ENCODE results near the gene SRSF10. TPM values are rescaled to one million over a fixed set of nuclear protein-coding genes. Genes with fewer than 3 reads are reported as not detected.
A peak's percentile ranks its signal among the peaks of the same experiment; 100 is the strongest.

The SRSF10 gene
- total and polyA plus RNA-seq, 9 of the 15 experiments (the other 6 are each of a cell fraction or from before 2014, with no cell fraction given): 154 to 264 (median 205) TPM

DNA sequence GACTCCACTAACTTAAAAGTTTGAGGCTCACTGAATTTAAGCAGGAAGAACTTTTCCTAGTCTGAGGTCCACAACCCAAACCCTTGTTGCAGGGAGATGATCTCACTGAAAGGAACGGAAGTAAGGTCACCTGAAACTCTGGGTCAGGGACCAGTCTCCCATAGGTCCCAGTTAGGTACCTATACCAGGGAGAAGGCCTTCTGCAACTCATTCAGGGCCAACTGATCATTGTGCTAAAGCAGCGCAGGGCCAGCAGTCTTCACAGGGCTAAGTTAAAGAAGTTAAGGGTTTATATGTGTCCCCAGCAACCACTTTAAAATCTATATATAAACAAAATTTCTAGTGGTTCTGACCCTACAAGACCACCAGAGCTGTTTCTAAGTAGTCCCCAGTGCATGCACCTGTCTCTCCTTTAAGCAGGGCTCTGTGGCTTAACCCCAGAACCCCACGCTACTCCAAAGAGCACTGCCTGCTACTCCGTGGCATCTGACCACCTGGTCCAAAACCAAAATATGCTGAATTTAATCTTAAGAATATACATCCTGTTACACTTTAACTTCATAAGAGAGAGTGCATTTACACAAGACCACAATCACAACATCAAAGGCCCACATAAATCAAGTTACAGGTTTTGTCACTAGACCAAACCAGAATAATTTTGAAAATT is 2.8 kb downstream of the SRSF10 start:
- Histone ChIP-seq H3K9me1 (ENCODE audit: control insufficient read depth, insufficient read depth, low read length) (no peaks in the 10 kb centered on the region), H2AFZ (ENCODE audit: low read depth, low read length) (no peak overlapping the region), H3K27ac (ENCODE audit: extremely low read depth, low read depth, low read length) (peak overlapping the region; percentile 2; the same call in 2 of the 3 replicates), H3K27me3 (ENCODE audit: control insufficient read depth in 2 of 2, insufficient read depth in 2 of 2, low read length in 2 of 2) (no peaks in the 10 kb centered on the region), H3K4me2 (ENCODE audit: insufficient read depth, low read length) (no peak overlapping the region), H3K4me3 (no peak overlapping the region), H3K4me1 (replicated peaks in 1 of 2; ENCODE audit: control insufficient read depth in 2 of 2, insufficient read depth in 2 of 2, low read length in 2 of 2) (peaks cover 12 to 20% of the 10 kb centered on the region in 2 experiments), H3K9me3 (replicated peaks; ENCODE audit: control insufficient read depth, insufficient read depth, low read depth, low read length) (no peaks in the 10 kb centered on the region), H3K79me2 (ENCODE audit: control insufficient read depth, insufficient read depth, low read length) (peaks cover 79% of the 10 kb centered on the region), H4K20me1 (replicated peaks; ENCODE audit: control insufficient read depth, insufficient read depth, low read length) (peaks cover 34% of the 10 kb centered on the region), H3K36me3 (ENCODE audit: control insufficient read depth, insufficient read depth, low read length) (peaks cover 70% of the 10 kb centered on the region), H3K9ac (ENCODE audit: insufficient read depth in 1 of 2, low read depth in 2 of 2, low read length in 2 of 2) (peak overlapping the region; percentile 38 to 99; a peak in 2 of 4 replicates)
- intact Hi-C loops (cut with micrococcal nuclease) (no loop called here), in situ Hi-C loops (cut with MboI) (no loop called here)
- no TSS peak for BruUV-seq (replicated peaks)
- FAIRE-seq: no peak
- WGBS (ENCODE audit: insufficient coverage, low coverage, missing lambda C conversion rate): 80% methylated on average over 4 of the region's 4 CpGs
- peak in 1 of 4 experiments; percentile 2 for DNase-seq (ENCODE audit: extremely low read depth in 1 of 4, low spot score in 3 of 4)
- ChIA-PET POLR2A (interaction anchor here (0.5 to 7.0 kb wide), 4 partner anchors 10 to 555 kb away, joined by 3 to 82 read pairs (median 16); partner anchors contain the start of gene PNRC2), CTCF (ENCODE audit: low intra/inter-chr PET ratio) (no interaction called here)
- no peak for ATAC-seq
- TF ChIP-seq, protein P1, sequence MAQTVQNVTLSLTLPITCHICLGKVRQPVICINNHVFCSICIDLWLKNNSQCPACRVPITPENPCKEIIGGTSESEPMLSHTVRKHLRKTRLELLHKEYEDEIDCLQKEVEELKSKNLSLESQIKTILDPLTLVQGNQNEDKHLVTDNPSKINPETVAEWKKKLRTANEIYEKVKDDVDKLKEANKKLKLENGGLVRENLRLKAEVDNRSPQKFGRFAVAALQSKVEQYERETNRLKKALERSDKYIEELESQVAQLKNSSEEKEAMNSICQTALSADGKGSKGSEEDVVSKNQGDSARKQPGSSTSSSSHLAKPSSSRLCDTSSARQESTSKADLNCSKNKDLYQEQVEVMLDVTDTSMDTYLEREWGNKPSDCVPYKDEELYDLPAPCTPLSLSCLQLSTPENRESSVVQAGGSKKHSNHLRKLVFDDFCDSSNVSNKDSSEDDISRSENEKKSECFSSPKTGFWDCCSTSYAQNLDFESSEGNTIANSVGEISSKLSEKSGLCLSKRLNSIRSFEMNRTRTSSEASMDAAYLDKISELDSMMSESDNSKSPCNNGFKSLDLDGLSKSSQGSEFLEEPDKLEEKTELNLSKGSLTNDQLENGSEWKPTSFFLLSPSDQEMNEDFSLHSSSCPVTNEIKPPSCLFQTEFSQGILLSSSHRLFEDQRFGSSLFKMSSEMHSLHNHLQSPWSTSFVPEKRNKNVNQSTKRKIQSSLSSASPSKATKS (CRISPR knock-in tag; IDR thresholded peaks at IDR 0.05): no peak
- no peak for TF ChIP-seq KDM4B (IDR thresholded peaks at IDR 0.05; ENCODE audit: borderline replicate concordance in 2 of 2, low read depth in 1 of 2)
- no peak for TF ChIP-seq MBD2 (IDR thresholded peaks at IDR 0.05; ENCODE audit: borderline replicate concordance, low read depth)
- TF ChIP-seq POLR3A (IDR thresholded peaks at IDR 0.05; ENCODE audit: borderline replicate concordance, extremely low read depth, insufficient read depth, insufficient read length): no peak
- TF ChIP-seq, protein P2, sequence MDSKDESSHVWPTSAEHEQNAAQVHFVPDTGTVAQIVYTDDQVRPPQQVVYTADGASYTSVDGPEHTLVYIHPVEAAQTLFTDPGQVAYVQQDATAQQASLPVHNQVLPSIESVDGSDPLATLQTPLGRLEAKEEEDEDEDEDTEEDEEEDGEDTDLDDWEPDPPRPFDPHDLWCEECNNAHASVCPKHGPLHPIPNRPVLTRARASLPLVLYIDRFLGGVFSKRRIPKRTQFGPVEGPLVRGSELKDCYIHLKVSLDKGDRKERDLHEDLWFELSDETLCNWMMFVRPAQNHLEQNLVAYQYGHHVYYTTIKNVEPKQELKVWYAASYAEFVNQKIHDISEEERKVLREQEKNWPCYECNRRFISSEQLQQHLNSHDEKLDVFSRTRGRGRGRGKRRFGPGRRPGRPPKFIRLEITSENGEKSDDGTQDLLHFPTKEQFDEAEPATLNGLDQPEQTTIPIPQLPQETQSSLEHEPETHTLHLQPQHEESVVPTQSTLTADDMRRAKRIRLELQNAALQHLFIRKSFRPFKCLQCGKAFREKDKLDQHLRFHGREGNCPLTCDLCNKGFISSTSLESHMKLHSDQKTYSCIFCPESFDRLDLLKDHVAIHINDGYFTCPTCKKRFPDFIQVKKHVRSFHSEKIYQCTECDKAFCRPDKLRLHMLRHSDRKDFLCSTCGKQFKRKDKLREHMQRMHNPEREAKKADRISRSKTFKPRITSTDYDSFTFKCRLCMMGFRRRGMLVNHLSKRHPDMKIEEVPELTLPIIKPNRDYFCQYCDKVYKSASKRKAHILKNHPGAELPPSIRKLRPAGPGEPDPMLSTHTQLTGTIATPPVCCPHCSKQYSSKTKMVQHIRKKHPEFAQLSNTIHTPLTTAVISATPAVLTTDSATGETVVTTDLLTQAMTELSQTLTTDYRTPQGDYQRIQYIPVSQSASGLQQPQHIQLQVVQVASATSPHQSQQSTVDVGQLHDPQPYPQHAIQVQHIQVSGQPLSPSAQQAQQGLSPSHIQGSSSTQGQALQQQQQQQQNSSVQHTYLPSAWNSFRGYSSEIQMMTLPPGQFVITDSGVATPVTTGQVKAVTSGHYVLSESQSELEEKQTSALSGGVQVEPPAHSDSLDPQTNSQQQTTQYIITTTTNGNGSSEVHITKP (IDR thresholded peaks at IDR 0.05; ENCODE audit: partially characterized antibody): no peak
- TF ChIP-seq, protein P3, sequence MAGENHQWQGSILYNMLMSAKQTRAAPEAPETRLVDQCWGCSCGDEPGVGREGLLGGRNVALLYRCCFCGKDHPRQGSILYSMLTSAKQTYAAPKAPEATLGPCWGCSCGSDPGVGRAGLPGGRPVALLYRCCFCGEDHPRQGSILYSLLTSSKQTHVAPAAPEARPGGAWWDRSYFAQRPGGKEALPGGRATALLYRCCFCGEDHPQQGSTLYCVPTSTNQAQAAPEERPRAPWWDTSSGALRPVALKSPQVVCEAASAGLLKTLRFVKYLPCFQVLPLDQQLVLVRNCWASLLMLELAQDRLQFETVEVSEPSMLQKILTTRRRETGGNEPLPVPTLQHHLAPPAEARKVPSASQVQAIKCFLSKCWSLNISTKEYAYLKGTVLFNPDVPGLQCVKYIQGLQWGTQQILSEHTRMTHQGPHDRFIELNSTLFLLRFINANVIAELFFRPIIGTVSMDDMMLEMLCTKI (IDR thresholded peaks at IDR 0.05; ENCODE audit: partially characterized antibody): no peak
- no peak for TF ChIP-seq MECOM (CRISPR knock-in tag; IDR thresholded peaks at IDR 0.05)
- 0 out of 2 replicates have a peak, but pooled peaks have one; percentile 71 for TF ChIP-seq LEF1 (IDR thresholded peaks at IDR 0.05)
- TF ChIP-seq, protein P4, sequence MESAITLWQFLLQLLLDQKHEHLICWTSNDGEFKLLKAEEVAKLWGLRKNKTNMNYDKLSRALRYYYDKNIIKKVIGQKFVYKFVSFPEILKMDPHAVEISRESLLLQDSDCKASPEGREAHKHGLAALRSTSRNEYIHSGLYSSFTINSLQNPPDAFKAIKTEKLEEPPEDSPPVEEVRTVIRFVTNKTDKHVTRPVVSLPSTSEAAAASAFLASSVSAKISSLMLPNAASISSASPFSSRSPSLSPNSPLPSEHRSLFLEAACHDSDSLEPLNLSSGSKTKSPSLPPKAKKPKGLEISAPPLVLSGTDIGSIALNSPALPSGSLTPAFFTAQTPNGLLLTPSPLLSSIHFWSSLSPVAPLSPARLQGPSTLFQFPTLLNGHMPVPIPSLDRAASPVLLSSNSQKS (CRISPR knock-in tag; IDR thresholded peaks at IDR 0.05): no peak
- TF ChIP-seq SP1 (CRISPR knock-in tag; IDR thresholded peaks at IDR 0.05): 0 out of 2 replicates have a peak, but pooled peaks have one; percentile 13
- no peak for TF ChIP-seq KAT2B (IDR thresholded peaks at IDR 0.05; ENCODE audit: low read depth, low read length)
- no peak for TF ChIP-seq NFIX (CRISPR knock-in tag; IDR thresholded peaks at IDR 0.05; ENCODE audit: low read depth)
- no peak for TF ChIP-seq ZNF785 (CRISPR knock-in tag; IDR thresholded peaks at IDR 0.05)

Measured in K562 (cell line).